ENCODE data around the gene CTNNA1. TPM values are rescaled to one million over a fixed set of nuclear protein-coding genes. Genes with fewer than 3 reads are reported as not detected.

The CTNNA1 gene
- total and polyA plus RNA-seq, 2 of the 8 experiments (the other 6 are each of a cell fraction or from before 2014, with no cell fraction given) = 115 to 349 TPM

- TF ChIP-seq CHD7 (IDR thresholded peaks at IDR 0.05; ENCODE audit: insufficient replicate concordance, low read length) (no peak), KDM4A (IDR thresholded peaks at IDR 0.05; ENCODE audit: low read depth, low read length, severe bottlenecking) (no peak)
These were observed 20.3 kb upstream of the CTNNA1 start (continued) for GRCh38 chr5:138732933-138733332.
